Fibroblast of skin of left biceps (primary cell): ENCODE data around the gene ZCRB1.
"Not testable (repeated sequence)": the region's sequence is repeated elsewhere in the genome, so short reads cannot be mapped to it uniquely, and the experiment has no call there.

Source experiments
- DNase-seq, 2 experiments: peaks; one replicate each; pipeline ENCODE4 v3.0.0-alpha.2; 2013; ENCODE audit warnings: low read depth in 2 of 2

ZCRB1 gene, protein sequence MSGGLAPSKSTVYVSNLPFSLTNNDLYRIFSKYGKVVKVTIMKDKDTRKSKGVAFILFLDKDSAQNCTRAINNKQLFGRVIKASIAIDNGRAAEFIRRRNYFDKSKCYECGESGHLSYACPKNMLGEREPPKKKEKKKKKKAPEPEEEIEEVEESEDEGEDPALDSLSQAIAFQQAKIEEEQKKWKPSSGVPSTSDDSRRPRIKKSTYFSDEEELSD

DNA sequence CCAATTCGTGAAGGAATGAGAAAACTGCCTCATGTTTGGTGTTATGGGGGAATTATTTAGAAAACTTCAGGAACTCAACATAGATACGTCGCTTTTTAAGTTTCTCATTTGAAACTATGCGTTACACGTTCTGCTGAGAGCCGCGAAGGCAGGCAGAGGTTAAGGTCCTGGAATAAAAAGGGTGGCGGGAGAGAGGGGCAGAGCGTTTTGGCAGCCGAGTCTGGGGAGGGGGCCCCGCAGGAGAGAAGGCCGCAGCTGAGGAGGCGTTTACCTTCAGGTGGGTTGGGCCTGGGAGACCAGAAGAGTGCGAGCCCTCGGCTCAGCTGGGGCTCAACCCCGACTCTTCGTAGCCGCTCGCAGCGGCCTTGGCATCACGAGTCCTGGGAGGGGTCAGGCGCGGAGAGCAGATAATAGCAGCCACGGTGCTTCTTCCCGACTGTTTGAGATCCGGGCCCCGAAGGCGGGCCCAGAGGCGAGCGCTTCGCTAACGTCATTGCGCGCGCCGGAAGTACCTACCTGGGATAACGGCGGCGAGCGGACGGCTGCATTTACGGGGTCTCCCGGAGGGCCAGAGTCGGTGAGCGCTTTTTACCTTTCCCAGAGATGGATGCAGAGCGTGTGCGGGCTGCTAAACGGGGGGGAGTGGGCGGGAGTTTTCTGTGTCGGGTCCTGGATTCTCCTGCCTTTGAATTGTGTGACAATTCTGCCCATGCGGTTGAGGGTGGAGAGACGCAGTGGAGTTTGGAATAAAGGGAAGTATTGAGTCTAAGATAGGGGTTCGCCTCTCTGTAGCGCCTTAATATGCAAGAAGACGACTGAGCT is at the start of gene ZCRB1, which contains the start of gene PPHLN1:
ZCRB1 (minus strand) TSS at position 442 of the 822 bp plus-strand sequence. CDS start 1,992 bp downstream, outside the sequence.
PPHLN1 (plus strand) TSS at position 515 of the 822 bp plus-strand sequence. CDS start 9,736 bp downstream, outside the sequence.
- DNase-seq, result peak; percentile 21 to 22

GRCh38 chr12:42373669-42374068 is 47.8 kb upstream of the ZCRB1 start:
- no peak for DNase-seq

DNA sequence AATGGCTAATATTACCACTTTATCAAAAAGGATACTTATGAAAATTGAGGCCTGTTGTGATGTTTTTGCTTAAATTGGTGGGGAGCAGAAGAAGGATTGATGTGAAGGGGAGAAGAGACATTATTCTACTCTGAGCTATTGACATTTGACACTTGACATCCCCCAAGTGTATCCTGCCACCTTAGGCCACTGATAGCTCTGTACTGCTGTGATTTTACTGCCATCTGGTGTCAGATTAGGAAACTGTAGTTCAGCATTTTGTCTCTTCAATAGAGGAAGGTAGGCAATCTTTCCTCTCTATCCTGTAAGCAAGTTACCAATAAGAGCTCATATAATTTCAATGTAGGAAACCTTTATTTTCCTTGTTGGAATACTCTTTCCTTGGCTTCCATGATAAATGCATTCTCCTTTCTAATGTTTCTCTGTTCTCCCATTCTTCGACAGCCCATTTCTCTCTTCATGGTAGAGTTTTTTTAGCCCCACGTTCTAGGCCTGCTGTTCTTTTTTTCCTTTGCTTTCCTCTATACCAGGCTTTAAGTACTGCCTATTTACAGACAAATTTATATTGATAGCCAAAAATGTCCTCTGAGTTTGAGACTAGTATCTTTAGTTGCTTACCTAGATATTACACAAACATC is 46.4 kb upstream of the ZCRB1 start:
- DNase-seq, result peak; percentile 8 to 13

GRCh38 chr12:42370013-42370412 is 44.1 kb upstream of the ZCRB1 start:
- no peak for DNase-seq

- no peak for DNase-seq
Observed at GRCh38 chr12:42365486-42365885, 39.6 kb upstream of the ZCRB1 start.

DNA sequence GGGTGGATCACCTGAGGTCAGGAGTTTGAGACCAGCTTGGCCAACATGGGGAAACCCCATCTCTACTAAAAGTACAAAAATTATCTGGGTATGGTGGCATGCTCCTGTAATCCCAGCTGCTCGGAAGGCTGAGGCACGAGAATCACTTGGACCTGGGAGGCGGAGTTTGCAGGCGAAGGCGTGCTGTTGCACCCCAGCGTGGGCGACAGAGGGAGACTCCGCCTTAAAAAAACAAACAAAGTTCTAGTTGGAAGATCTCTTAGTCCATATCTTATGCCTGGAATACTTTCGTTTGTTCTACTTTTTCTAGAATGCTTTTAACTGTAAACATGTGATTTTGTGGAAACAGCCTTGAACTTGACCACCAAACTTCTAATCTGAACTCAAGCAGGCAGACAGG is 38.8 kb upstream of the ZCRB1 start:
- no peak for DNase-seq

GRCh38 chr12:42362647-42363260 is 36.9 kb upstream of the ZCRB1 start:
- DNase-seq, result no peak

GRCh38 chr12:42361909-42362646 is 36.2 kb upstream of the ZCRB1 start:
- no peak for DNase-seq

DNA sequence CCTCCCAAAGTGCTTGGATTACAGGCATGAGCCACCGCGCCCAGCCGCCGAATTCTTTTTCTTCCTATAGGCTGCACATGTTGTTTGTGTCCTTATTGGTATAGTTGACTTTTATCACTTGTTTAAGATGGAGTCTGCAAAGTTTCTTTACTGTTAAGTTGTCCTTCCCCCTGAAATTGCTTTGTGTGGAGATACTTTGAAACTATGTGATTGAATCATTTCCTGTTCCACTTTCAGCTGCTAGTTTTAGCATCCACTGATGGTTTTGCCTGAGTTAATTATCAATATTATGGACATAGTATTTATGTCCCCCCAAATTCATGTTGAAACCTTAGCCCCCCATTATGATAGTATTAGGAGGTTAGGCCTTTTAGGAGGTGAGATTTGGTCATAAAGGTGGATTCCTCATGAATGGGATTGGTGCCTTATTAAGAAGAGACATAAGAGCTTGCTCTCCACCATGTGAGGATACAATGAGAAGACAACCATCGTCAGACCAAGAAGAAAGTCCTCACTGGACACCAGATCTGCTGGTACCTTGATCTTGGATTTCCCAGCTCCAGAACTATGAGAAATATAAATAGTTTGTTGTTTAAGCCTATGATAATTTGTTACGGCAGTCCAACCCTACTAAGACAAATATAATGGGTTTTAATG is 35.0 kb upstream of the ZCRB1 start:
- DNase-seq, result no peak

DNA sequence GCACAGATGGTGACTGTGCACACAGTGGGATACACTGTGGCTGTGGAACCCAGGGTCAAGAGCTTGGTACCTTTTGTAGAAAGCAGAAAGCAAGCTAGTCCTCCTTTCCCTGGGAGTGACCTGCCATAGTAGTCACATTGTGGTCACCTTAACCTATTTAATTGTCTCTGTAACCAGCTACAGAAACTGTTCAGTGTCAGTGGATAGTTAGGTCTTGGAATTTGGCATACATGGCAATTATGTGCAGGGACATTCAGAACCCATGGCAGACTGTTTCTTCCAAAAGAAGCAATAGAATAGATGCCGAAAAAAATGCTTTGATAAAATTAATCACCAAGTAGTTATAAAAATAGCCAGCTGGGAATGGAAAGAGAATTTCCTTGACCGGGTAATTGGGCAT is 30.4 kb upstream of the ZCRB1 start:
- DNase-seq, result no peak

DNA sequence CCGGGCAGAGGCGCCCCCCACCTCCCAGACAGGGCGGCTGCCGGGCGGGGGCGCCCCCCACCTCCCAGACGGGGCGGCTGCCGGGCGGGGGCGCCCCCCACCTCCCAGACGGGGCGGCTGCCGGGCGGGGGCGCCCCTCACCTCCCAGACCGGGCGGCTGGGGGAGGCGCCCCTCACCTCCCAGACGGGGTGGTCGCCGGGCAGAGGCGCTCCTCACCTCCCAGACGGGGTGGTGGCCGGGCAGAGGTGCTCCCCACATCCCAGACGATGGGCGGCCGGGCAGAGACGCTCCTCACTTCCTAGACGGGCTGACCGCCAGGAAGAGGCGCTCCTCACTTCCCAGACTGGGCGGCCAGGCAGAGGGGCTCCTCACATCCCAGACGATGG is 24.1 kb upstream of the ZCRB1 start:
- not testable (repeated sequence) for DNase-seq

DNA sequence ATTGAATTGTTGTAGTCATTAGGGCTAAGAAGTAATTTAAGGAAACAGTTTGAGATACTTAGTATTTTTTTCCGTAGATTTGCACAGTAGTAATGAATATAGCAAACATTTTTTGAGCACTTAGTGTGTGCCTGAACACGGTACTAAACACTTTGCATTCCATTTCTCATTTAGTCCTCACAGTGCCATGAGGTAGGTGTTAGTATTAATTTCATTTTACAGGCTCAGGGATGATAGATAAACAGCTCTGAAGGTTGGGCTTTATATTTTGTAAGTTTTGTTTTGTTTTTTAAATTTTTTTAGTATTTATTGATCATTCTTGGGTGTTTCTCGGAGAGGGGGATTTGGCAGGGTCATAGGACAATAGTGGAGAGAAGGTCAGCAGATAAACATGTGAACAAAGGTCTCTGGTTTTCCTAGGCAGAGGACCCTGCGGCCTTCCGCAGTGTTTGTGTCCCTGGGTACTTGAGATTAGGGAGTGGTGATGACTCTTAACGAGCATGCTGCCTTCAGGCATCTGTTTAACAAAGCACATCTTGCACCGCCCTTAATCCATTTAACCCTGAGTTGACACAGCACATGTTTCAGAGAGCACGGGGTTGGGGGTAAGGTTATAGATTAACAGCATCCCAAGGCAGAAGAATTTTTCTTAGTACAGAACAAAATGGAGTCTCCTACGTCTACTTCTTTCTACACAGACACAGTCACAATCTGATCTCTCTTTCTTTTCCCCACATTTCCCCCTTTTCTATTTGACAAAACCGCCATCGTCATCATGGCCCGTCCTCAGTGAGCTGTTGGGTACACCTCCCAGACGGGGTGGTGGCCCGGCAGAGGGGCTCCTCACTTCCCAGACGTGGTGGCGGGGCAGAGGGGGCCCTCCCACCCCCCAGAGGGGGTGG is 23.5 kb upstream of the ZCRB1 start:
- DNase-seq, result not testable (repeated sequence)

DNA sequence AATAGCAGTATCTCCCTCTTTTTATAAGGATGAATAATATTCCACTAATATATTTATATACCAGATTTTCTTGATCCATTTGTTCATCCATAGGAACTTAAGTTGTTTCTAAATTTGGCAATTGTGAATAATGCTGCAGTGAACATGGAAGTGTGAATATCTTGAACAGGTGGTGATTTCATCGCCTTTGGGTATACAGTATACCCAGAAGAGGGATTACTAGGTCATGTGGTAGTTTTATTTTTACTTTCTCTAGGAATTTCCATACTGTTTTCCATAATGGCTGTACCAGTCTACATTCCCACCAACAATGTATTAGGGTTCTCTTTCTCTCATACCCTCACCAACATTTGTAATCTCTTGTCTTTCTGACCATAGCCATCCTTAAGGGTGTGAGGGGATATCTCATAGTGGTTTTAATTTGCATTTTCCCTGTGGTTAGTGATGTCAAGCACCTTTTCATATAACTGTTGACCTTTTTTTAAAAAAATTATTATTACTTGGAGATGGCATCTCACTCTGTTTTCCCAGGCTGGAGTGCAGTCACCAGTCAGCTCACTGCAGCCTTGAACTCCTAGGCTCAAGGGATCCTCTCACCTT is 20.6 kb upstream of the ZCRB1 start:
- DNase-seq, result no peak

DNA sequence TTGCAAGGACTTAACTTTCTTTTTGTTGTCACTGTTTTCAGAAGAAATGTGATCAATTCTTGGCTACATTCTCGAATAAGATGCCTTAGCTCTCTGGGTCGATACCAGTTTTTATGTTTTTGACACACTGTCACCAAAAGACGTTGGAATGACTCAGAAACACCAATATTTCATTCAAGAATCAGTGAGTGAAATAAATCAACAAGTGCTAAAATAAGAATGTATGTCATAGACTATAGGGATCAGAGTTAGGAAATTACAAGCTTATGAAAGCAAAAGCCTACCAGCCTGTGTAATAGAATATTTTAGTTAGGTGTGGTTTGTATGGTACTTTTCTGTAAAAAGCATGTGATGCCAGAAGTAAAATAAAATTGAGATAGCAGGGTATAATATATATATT is 17.8 kb upstream of the ZCRB1 start:
- no peak for DNase-seq

GRCh38 chr12:42342028-42342427 is 16.1 kb upstream of the ZCRB1 start:
- DNase-seq, result no peak

- DNase-seq, result no peak
Observed at GRCh38 chr12:42338280-42338679, 12.4 kb upstream of the ZCRB1 start.

- no peak for DNase-seq
Observed at GRCh38 chr12:42336286-42336685, 10.4 kb upstream of the ZCRB1 start.

DNA sequence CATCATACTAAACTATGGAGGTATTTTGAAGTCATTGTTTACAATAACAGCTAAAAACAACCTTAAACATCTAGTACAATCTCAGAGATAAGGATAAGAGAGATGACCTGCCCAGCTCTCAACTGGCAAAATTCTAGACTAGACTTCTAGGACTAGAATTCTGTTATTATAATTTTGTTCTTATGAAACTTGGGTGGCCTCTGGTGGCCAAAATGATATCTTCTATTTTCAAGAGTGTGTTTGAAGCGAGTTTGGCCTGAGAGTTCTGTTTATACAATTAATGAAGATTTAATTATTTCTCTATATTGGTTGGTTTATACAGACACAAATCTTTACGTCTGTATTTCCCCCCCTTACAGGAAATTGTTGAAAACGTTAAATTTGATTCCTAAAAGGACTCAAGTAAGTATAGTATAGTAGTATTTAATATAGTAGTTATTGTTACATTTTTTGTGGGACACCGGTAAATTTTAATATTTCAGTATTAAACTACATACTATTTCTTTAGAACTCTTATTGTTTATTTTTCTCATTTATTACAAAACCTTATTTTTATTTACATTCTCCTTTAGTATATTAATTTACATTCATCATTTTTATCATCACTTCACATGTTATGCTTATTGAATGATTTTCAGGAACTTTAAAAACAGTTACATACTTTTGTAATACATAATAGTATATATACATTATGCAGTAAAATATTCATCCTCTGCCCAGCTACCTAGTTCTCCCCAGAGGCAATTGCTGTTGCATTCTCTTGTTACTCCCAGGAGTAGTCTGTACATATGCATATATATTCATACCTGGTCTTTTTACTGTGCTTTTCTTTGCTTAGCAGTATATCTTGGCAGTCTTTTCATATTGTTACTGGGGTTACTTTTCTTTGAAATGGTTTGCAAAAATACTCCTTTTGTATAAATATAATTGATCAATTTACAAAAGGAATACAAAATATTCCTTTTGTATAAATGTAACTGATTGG is 6.7 kb upstream of the ZCRB1 start:
- peak in 1 of 2 experiments; percentile 4 for DNase-seq
